GM23338 (cell line): ENCODE results near the gene TRIM45. TPM values are rescaled to one million over a fixed set of nuclear protein-coding genes. Genes with fewer than 3 reads are reported as not detected.

Source experiments
- ATAC-seq: fragments of 200-7000 bp; cut with Tn5 transposase; 3 replicates; pipeline ENCODE4 v1.9.1; 2020
- DNase-seq: peaks from one replicate; pipeline ENCODE4 v3.0.0-alpha.2; 2015; ENCODE audit warnings: low spot score
- H2AFZ ChIP-seq: fragments of 200-600 bp; sonication (generic); 2 replicates; pipeline ENCODE4 v1.8.0; 2016; ENCODE audit warnings: antibody characterized with exemption, mild to moderate bottlenecking, moderate library complexity
- H3F3A ChIP-seq: fragments of 200-600 bp; sonication (generic); replicated peaks from 2 replicates; pipeline ENCODE4 v1.8.0; 2017; ENCODE audit warnings: antibody characterized with exemption, mixed run types, low read depth
- H3K27ac ChIP-seq: fragments of 200-600 bp; sonication (generic); 2 replicates; pipeline ENCODE4 v1.6.1; 2016; ENCODE audit warnings: low read depth
- H3K27me3 ChIP-seq: fragments of 200-600 bp; sonication (generic); 2 replicates; pipeline ENCODE4 v1.8.0; 2016; ENCODE audit warnings: mild to moderate bottlenecking, mixed run types, moderate library complexity; ENCODE audit not compliant: insufficient read depth
- H3K36me3 ChIP-seq: fragments of 200-600 bp; sonication (generic); 2 replicates; pipeline ENCODE4 v1.8.0; 2016; ENCODE audit warnings: mild to moderate bottlenecking; ENCODE audit not compliant: insufficient read depth
- H3K4me1 ChIP-seq: fragments of 200-600 bp; sonication (generic); 2 replicates; pipeline ENCODE4 v1.8.0; 2016; ENCODE audit warnings: mild to moderate bottlenecking, moderate library complexity; ENCODE audit not compliant: insufficient read depth
- H3K4me2 ChIP-seq: fragments of 200-600 bp; sonication (generic); 2 replicates; pipeline ENCODE4 v1.7.1; 2017; ENCODE audit warnings: mixed run types
- H3K4me3 ChIP-seq: fragments of 200-600 bp; sonication (generic); 2 replicates; pipeline ENCODE4 v1.6.1; 2016; ENCODE audit warnings: mixed run types
- H3K79me2 ChIP-seq: fragments of 200-600 bp; sonication (generic); replicated peaks from 2 replicates; pipeline ENCODE4 v1.8.0; 2017; ENCODE audit warnings: mild to moderate bottlenecking; ENCODE audit not compliant: insufficient read depth
- H3K9me2 ChIP-seq: fragments of 200-600 bp; sonication (generic); 2 replicates; pipeline ENCODE4 v1.8.0; 2017; ENCODE audit not compliant: insufficient read depth
- H4K20me1 ChIP-seq: fragments of 200-600 bp; sonication (generic); replicated peaks from 2 replicates; pipeline ENCODE4 v1.8.0; 2017; ENCODE audit warnings: mild to moderate bottlenecking; ENCODE audit not compliant: insufficient read depth
- H3K27ac Mint-ChIP-seq: 2 replicates; pipeline ENCODE4 v1.8.0; 2020; ENCODE audit warnings: inconsistent platforms, mild to moderate bottlenecking, moderate library complexity, mixed read lengths
- H3K27me3 Mint-ChIP-seq: 3 replicates; pipeline ENCODE4 v1.8.0; 2022; ENCODE audit warnings: low read depth, mild to moderate bottlenecking, moderate library complexity, mixed read lengths, inconsistent platforms; ENCODE audit not compliant: insufficient read depth, poor library complexity
- H3K36me3 Mint-ChIP-seq: 3 replicates; pipeline ENCODE4 v1.8.0; 2021; ENCODE audit warnings: low read depth, mild to moderate bottlenecking, inconsistent platforms, moderate library complexity, mixed read lengths
- H3K4me1 Mint-ChIP-seq: 3 replicates; pipeline ENCODE4 v1.8.0; 2020; ENCODE audit warnings: mild to moderate bottlenecking, inconsistent platforms, mixed read lengths
- H3K4me3 Mint-ChIP-seq: 3 replicates; pipeline ENCODE4 v1.8.0; 2021; ENCODE audit warnings: moderate library complexity, mild to moderate bottlenecking, inconsistent platforms, mixed read lengths
- H3K9me3 Mint-ChIP-seq: 3 replicates; pipeline ENCODE4 v1.8.0; 2020; ENCODE audit warnings: moderate library complexity, mild to moderate bottlenecking, inconsistent platforms, mixed read lengths
- CREB1 ChIP-seq: fragments of 250-450 bp; sonication (Bioruptor Pico); IDR thresholded peaks from 2 replicates; pipeline ENCODE4 v1.5.0; 2020; ENCODE audit warnings: low read depth, mild to moderate bottlenecking, moderate library complexity
- ETS1 ChIP-seq: IDR thresholded peaks from 2 replicates; pipeline ENCODE4 v1.6.1; 2016; ENCODE audit warnings: antibody characterized with exemption
- EZH2phosphoT487 ChIP-seq: fragments of 200-600 bp; sonication (generic); IDR thresholded peaks from one replicate; pipeline ENCODE4 v1.8.1; 2018; ENCODE audit warnings: antibody characterized with exemption; ENCODE audit not compliant: unreplicated experiment
- JUNB ChIP-seq: IDR thresholded peaks from one replicate; pipeline ENCODE4 v1.6.1; 2016; ENCODE audit warnings: antibody characterized with exemption; ENCODE audit not compliant: unreplicated experiment
- NANOG ChIP-seq: IDR thresholded peaks from 2 replicates; pipeline ENCODE4 v1.6.1; 2016; ENCODE audit warnings: antibody characterized with exemption, borderline replicate concordance
- POLR2AphosphoS5 ChIP-seq: IDR thresholded peaks from 2 replicates; pipeline ENCODE4 v1.6.1; 2016; ENCODE audit warnings: antibody characterized with exemption, low read depth
- REST ChIP-seq: IDR thresholded peaks from one replicate; pipeline ENCODE4 v1.6.1; 2018; ENCODE audit warnings: antibody characterized with exemption; ENCODE audit not compliant: unreplicated experiment
- STAT1 ChIP-seq: IDR thresholded peaks from one replicate; pipeline ENCODE4 v1.6.1; 2016; ENCODE audit warnings: antibody characterized with exemption; ENCODE audit not compliant: unreplicated experiment
- ZNF114 ChIP-seq: fragments of 250-450 bp; sonication (Bioruptor Pico); IDR thresholded peaks from 2 replicates; pipeline ENCODE4 v1.5.0; 2020; ENCODE audit warnings: mild to moderate bottlenecking, moderate library complexity
- ZNF331 ChIP-seq: fragments of 250-450 bp; sonication (Bioruptor Pico); IDR thresholded peaks from 2 replicates; pipeline ENCODE4 v1.5.0; 2020; ENCODE audit warnings: low read depth, mild to moderate bottlenecking, moderate library complexity
- polyA plus RNA-seq: library from polyadenylated mRNA; unstranded; fragments of >200 nt; fragmentation: Nextera tagmentation; extraction: Ambion mirVana; gene quantifications from 2 replicates; pipeline ENCODE4 v1.2.1, GENCODE V29; 2016
- total RNA-seq: library from RNA; depleted of rRNA; stranded (reverse); fragments of >200 nt; shearing (Covaris generic); gene quantifications from 2 replicates; pipeline ENCODE4 v1.2.3, GENCODE V29; 2014

Gene TRIM45
- total and polyA plus RNA-seq, 2 experiments from 2014 or later = 8.8 to 15.0 TPM

- no peaks in the 10 kb centered on the region for H3F3A ChIP-seq
- H3K4me2 ChIP-seq = peak overlapping the region; percentile 52; the same call in 1 of the 2 replicates
- no peaks in the 10 kb centered on the region for H3K27me3 ChIP-seq
- Mint-ChIP-seq H3K4me3 (peak overlapping the region; percentile 20; the same call in 1 of the 3 replicates), H3K9me3 (no peaks in the 10 kb centered on the region), H3K36me3 (no peaks in the 10 kb centered on the region), H3K27ac (0 out of 2 replicates have a peak overlapping the region, but pooled peaks have one; percentile 47), H3K27me3 (peaks cover 5% of the 10 kb centered on the region), H3K4me1 (peaks cover 33% of the 10 kb centered on the region)
- no peak overlapping the region for H3K27ac ChIP-seq
- no peaks in the 10 kb centered on the region for H3K36me3 ChIP-seq
- 0 out of 2 replicates have a peak overlapping the region, but pooled peaks have one; percentile 79 for H2AFZ ChIP-seq
- H3K4me3 ChIP-seq = no peak overlapping the region
- no peaks in the 10 kb centered on the region for H4K20me1 ChIP-seq
- peaks cover 6% of the 10 kb centered on the region; the same call in 1 of the 2 replicates for H3K9me2 ChIP-seq
- no peaks in the 10 kb centered on the region for H3K79me2 ChIP-seq
- peaks cover 31% of the 10 kb centered on the region for H3K4me1 ChIP-seq
- ATAC-seq = peak; percentile 78
- no peak for DNase-seq
- TF ChIP-seq REST (no peak), ZNF114 (CRISPR knock-in tag) (no peak), NANOG (no peak), EZH2phosphoT487 (no peak), ETS1 (no peak), ZNF331 (CRISPR knock-in tag) (no peak), STAT1 (no peak)
Measured at GRCh38 chr1:117136749-117137148, 15.2 kb upstream of the TRIM45 start.

- H3K27ac ChIP-seq = no peak overlapping the region
- peaks cover 31% of the 10 kb centered on the region for H3K4me1 ChIP-seq
- peaks cover 6% of the 10 kb centered on the region; the same call in 1 of the 2 replicates for H3K9me2 ChIP-seq
- no peak overlapping the region for H2AFZ ChIP-seq
- no peaks in the 10 kb centered on the region for H3K36me3 ChIP-seq
- no peaks in the 10 kb centered on the region for H3K79me2 ChIP-seq
- peak overlapping the region; percentile 28; the same call in 1 of the 3 replicates for H3K4me3 Mint-ChIP-seq
- no peak for DNase-seq
- peaks cover 33% of the 10 kb centered on the region for H3K4me1 Mint-ChIP-seq
- H3K27ac Mint-ChIP-seq = peak overlapping the region; percentile 76; the same call in 1 of the 2 replicates
- no peaks in the 10 kb centered on the region for H3F3A ChIP-seq
- H3K27me3 ChIP-seq = no peaks in the 10 kb centered on the region
- H3K36me3 Mint-ChIP-seq = no peaks in the 10 kb centered on the region
- H3K4me2 ChIP-seq = peak overlapping the region; percentile 4; the same call in 1 of the 2 replicates
- H3K27me3 Mint-ChIP-seq = peaks cover 5% of the 10 kb centered on the region
- H3K9me3 Mint-ChIP-seq = no peaks in the 10 kb centered on the region
- no peak overlapping the region for H3K4me3 ChIP-seq
- peak; percentile 59; the same call in 2 of the 3 replicates for ATAC-seq
- no peaks in the 10 kb centered on the region for H4K20me1 ChIP-seq
- no peak for TF ChIP-seq ZNF331 (CRISPR knock-in tag)
- TF ChIP-seq STAT1 = no peak
- no peak for TF ChIP-seq CREB1 (CRISPR knock-in tag)
- no peak for TF ChIP-seq POLR2AphosphoS5
- TF ChIP-seq JUNB = no peak
- no peak for TF ChIP-seq REST
- no peak for TF ChIP-seq EZH2phosphoT487
Measured at GRCh38 chr1:117135329-117135728, 13.8 kb upstream of the TRIM45 start.
